Adrenal gland (tissue), 5 donors: Measurements from ENCODE around the gene ZDHHC14.

Experiments used
- CTCF ChIP-seq, 6 experiments: fragments of 450-650 bp in 4 of 6; fragments of 200-600 bp in 2 of 6; sonication (generic) in 1 of 6; IDR thresholded peaks; 1 replicate in 5 of 6; 2 replicates in 1 of 6; pipeline versions ENCODE4 v1.5.1 to v1.8.0; 2016 to 2021; ENCODE audit warnings: antibody characterized with exemption in 6 of 6, mild to moderate bottlenecking in 2 of 6, moderate library complexity in 1 of 6
- POLR2A ChIP-seq, 2 donors: fragments of 450-650 bp; IDR thresholded peaks; one replicate each; pipeline ENCODE4 v1.6.1; 2017; ENCODE audit warnings: antibody characterized with exemption in 2 of 2, mild to moderate bottlenecking in 2 of 2, moderate library complexity in 1 of 2
- donor health status: DM: no; HTN: no; CAD: no.

DNA sequence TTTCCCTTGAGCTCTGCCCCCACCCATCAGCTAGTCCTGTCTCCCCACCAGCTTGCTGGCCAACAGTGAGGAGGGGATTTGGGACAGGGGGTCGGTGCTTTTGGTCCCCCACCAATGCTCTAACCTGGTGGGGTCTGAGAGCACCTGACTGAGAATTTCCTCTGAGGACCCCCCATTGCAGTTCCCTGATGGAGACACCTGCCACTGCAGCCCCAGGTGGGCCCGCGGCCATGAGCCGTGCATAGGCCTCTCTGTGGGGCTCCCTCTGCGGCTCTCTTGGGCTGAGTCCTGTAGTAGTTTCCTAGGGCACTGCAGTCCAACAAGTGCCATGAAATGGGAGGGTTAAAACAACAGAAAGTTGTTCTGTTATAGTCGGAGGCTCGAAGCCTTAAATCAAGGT, 269.8 kb downstream of the ZDHHC14 start:
- TF ChIP-seq CTCF (IDR thresholded peaks at IDR 0.05) (no peak), POLR2A (IDR thresholded peaks at IDR 0.05) (no peak)
